ENCODE results near the gene FANCM.

DNA sequence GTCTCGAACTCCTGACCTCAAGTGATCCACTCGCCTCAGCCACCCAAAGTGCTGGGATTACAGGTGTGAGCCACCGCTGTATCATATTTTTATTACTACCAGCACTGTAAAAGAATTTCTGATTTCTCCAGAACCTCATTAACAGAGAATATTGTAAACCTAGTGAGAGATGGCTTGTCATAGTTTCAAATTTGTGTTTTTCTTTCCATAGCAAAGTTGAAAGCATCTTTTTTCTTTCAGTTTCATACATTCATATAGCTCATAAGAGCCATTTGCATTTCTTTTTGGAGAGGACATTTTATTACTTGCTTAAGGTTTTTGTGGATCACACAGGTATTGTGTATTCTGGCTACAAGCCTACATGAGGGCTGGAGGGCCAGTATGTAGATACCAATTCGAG, 59.2 kb downstream of the FANCM start:
- TF ChIP-seq EZH2phosphoT487 (IDR thresholded peaks at IDR 0.05; ENCODE audit: borderline replicate concordance, low read length): no peak
- TF ChIP-seq, protein P1, sequence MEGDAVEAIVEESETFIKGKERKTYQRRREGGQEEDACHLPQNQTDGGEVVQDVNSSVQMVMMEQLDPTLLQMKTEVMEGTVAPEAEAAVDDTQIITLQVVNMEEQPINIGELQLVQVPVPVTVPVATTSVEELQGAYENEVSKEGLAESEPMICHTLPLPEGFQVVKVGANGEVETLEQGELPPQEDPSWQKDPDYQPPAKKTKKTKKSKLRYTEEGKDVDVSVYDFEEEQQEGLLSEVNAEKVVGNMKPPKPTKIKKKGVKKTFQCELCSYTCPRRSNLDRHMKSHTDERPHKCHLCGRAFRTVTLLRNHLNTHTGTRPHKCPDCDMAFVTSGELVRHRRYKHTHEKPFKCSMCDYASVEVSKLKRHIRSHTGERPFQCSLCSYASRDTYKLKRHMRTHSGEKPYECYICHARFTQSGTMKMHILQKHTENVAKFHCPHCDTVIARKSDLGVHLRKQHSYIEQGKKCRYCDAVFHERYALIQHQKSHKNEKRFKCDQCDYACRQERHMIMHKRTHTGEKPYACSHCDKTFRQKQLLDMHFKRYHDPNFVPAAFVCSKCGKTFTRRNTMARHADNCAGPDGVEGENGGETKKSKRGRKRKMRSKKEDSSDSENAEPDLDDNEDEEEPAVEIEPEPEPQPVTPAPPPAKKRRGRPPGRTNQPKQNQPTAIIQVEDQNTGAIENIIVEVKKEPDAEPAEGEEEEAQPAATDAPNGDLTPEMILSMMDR (conservative IDR thresholded peaks at IDR 0.05; ENCODE audit: low read depth, low read length): no peak
